Ectodermal cell (in vitro differentiated cells): ENCODE measurements around the gene SORL1-AS1.

Experiments
- H3K27ac ChIP-seq: 2 replicates; pipeline ENCODE4 v1.7.0; 2013; ENCODE audit warnings: mild to moderate bottlenecking, low read depth, low read length; ENCODE audit not compliant: insufficient read depth, poor library complexity, severe bottlenecking
- H3K27me3 ChIP-seq: 2 replicates; pipeline ENCODE4 v1.7.0; 2013; ENCODE audit warnings: mild to moderate bottlenecking, low read length; ENCODE audit not compliant: insufficient read depth, control insufficient read depth, poor library complexity, severe bottlenecking
- H3K36me3 ChIP-seq: one replicate; pipeline ENCODE4 v1.7.0; 2013; ENCODE audit warnings: low read length; ENCODE audit not compliant: control insufficient read depth, insufficient read depth
- H3K4me1 ChIP-seq: one replicate; pipeline ENCODE4 v1.7.0; 2013; ENCODE audit warnings: low read length; ENCODE audit not compliant: control insufficient read depth, insufficient read depth
- H3K4me3 ChIP-seq: 2 replicates; pipeline ENCODE4 v1.7.0; 2013; ENCODE audit warnings: low read depth, low read length, control low read depth; ENCODE audit not compliant: insufficient read depth
- H3K9me3 ChIP-seq: 2 replicates; pipeline ENCODE4 v1.7.0; 2013; ENCODE audit warnings: mild to moderate bottlenecking, low read length, moderate library complexity; ENCODE audit not compliant: control insufficient read depth
- WGBS, 2 experiments: methylation state at CpG; one replicate each; pipeline ENCODE4 v1.1.7; 2013; ENCODE audit warnings: missing lambda C conversion rate in 2 of 2; 5-methylcytosine and 5-hydroxymethylcytosine counted together

SORL1-AS1 gene

GRCh38 chr11:121463689-121464335 is 11.0 kb upstream of the SORL1-AS1 start:
- Histone ChIP-seq H3K27me3 (no peaks in the 10 kb centered on the region), H3K4me3 (no peak overlapping the region), H3K9me3 (no peaks in the 10 kb centered on the region), H3K27ac (no peak overlapping the region), H3K36me3 (no peaks in the 10 kb centered on the region), H3K4me1 (peaks cover 22% of the 10 kb centered on the region)
- WGBS, 2 experiments = 94% methylated on average over 6 of the region's 6 CpGs

GRCh38 chr11:121461843-121462242 is 9.1 kb upstream of the SORL1-AS1 start:
- H3K27ac ChIP-seq = no peak overlapping the region
- no peaks in the 10 kb centered on the region for H3K9me3 ChIP-seq
- peaks cover 12% of the 10 kb centered on the region for H3K4me1 ChIP-seq
- H3K27me3 ChIP-seq = no peaks in the 10 kb centered on the region
- 95 to 96% methylated on average over 7 of the region's 7 CpGs for WGBS, 2 experiments
- H3K4me3 ChIP-seq = no peak overlapping the region
- H3K36me3 ChIP-seq = no peaks in the 10 kb centered on the region

DNA sequence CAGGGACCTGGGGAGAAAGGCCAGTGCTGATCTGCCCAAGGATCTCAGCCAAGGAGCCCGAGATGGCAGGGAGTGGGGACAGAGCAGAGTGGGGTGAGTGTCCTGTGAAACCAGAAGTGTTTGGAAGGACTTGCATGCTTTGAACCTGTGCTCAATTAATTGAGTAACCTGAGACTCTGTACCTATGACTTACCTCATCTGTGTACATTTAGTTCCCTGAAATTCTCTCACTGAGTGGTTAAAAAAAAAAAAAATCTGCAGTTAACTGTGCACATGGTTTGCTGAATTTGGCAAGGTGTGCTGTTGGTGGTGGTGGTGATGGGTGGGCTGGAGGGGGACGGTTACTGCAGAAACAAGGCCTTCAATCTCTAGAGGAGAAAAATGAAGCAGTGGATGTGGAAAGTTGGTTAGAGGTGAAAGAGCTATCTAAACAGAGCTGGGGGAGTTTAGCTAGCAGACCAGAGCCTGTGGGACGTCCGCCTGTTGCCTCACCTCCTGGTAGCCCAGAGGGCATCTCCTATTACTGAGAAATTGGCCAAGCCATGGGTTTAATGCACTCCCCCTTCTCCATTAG is 8.3 kb upstream of the SORL1-AS1 start:
- Histone ChIP-seq H3K27ac (no peak overlapping the region), H3K4me1 (peaks cover 4% of the 10 kb centered on the region), H3K4me3 (no peak overlapping the region), H3K27me3 (no peaks in the 10 kb centered on the region), H3K36me3 (no peaks in the 10 kb centered on the region), H3K9me3 (no peaks in the 10 kb centered on the region)
- WGBS, 2 experiments = 86 to 89% methylated on average over 4 of the region's 4 CpGs

DNA sequence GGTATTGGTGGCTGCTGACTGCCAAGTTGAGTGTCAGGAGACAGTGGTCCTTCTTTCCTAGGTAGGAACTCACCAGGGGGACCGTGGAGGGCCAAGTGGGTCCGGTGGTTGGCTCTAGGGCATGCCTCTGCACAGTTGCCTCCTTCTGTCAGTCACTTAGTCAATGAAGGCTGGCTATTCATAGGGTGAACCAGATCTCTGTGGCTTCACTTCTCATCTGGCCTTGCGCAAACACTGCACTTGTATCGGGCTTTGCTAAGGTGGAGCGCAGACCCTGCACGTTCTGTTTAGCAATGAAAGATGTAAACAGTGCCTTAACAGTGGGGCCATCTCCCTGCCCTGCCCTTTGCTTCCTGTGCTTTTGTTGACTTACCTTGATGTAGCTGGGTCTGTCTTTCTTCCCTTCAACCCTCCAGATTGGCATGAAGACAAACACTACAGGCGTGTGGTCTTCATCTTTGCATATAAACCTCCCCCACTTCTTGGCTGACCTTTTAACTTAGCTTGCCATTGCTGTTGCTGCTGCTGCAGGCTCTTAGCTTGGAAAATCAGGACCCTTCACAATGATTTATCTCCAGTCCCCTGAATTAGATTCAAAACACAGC is 6.7 kb upstream of the SORL1-AS1 start:
- Histone ChIP-seq H3K4me3 (no peak overlapping the region), H3K27ac (no peak overlapping the region), H3K4me1 (no peaks in the 10 kb centered on the region), H3K9me3 (no peaks in the 10 kb centered on the region), H3K27me3 (no peaks in the 10 kb centered on the region), H3K36me3 (no peaks in the 10 kb centered on the region)
- WGBS, 2 experiments = 94 to 95% methylated on average over 7 of the region's 7 CpGs

DNA sequence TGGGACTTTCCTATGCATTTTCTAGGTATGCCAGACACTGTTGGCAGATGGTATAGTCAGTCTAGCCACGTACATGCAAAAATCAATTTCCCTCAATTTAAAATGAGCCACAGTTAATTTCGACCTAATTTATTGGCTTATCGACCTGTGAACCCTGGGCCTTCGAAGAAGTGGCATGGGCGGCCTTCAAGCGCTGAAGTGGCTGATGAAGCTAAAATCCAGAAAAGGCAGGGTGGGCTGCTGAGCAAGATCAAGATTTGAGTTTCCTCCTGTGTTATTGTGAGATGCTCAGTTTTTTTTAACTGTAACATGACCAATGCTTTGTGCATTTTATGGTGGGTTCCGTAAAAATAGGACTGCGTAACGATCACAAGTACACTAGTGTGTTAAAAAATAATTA is 5.8 kb upstream of the SORL1-AS1 start:
- 93 to 96% methylated on average over 9 of the region's 9 CpGs for WGBS, 2 experiments
- Histone ChIP-seq H3K27ac (no peak overlapping the region), H3K4me3 (no peak overlapping the region), H3K27me3 (no peaks in the 10 kb centered on the region), H3K9me3 (no peaks in the 10 kb centered on the region), H3K36me3 (no peaks in the 10 kb centered on the region), H3K4me1 (peaks cover 5% of the 10 kb centered on the region)

DNA sequence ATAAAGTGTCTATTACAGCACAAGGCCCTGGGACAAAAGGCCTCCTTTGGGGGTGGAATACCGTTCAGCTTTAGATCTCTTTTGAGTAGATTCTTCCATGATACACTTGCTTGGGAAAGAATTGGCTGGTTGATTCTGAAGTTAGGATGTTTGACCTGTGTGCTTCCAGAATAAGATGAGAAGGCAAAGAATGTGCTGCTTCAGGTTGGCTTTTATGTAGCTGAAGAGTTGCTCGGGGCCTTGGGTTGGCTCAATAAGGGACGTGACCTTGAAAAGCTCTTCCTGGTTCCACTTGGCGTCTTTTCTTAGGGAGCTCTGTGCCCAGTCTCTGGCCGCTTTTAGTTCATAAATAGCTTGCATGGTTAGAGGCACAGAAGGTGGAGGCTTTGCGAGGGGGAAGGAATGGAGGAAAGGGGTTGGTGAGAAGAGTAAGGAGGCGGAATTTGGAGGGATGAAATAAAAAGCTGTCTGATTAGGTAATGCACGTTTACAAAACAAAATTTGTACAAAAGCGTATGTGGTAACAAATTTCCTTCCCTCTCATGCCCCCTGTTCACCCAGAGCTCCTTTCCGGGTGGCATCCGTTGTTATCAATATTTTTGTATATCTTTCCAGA is 4.2 kb upstream of the SORL1-AS1 start:
- no peak overlapping the region for H3K27ac ChIP-seq
- H3K27me3 ChIP-seq = no peaks in the 10 kb centered on the region

DNA sequence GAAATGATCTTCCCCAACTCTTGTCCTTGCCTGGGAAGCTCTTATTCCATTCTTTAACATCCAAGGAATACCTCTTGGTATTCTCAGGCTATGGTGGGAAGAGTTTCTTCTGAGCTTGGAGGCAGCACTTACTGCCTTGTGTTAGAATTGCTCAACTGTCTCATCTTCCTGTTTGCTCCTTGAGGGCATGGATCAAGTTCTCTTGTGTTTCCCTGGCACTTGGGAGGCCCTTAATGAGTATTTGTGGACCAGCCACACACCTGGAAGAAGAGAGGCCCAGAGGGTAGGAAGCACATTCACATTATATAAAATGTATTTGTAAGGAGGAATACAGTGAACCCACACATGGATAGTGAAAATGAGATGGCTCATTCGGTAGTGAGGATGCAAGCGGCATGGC is 3.4 kb upstream of the SORL1-AS1 start:
- 98 to 99% methylated on average over 2 of the region's 2 CpGs for WGBS, 2 experiments
- H3K27ac ChIP-seq = no peak overlapping the region
- peaks cover 13% of the 10 kb centered on the region for H3K4me1 ChIP-seq
- no peaks in the 10 kb centered on the region for H3K27me3 ChIP-seq
- no peaks in the 10 kb centered on the region for H3K36me3 ChIP-seq
- H3K4me3 ChIP-seq = no peak overlapping the region
- no peaks in the 10 kb centered on the region for H3K9me3 ChIP-seq

More for the DNA sequence above, 4.2 kb upstream of the SORL1-AS1 start:
- Histone ChIP-seq H3K4me1 (peaks cover 13% of the 10 kb centered on the region), H3K36me3 (no peaks in the 10 kb centered on the region), H3K9me3 (no peaks in the 10 kb centered on the region), H3K4me3 (no peak overlapping the region)
- whole genome bisulfite sequencing, 2 experiments = 94 to 95% methylated on average over 10 to 11 of the region's 11 CpGs

DNA sequence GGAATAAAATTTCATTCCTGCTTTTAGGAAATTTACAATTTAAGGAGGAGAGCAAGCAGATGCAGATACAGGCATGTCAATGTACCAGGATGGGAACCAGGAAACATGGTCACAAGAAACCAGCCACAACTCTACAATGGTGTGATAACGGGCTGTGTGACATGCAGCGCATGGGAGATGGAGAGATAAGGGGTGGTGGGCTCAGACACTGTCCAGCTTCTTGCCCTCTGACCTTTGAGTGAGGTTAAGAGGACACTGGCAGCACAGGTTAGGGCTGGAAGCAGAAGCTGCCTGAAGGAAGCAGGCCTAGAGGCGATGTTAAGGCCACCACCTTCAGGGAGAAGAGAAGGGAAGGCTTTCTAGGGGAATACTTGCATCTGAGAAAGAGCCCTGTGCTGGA is 2.3 kb upstream of the SORL1-AS1 start:
- H3K4me1 ChIP-seq = peaks cover 13% of the 10 kb centered on the region

DNA sequence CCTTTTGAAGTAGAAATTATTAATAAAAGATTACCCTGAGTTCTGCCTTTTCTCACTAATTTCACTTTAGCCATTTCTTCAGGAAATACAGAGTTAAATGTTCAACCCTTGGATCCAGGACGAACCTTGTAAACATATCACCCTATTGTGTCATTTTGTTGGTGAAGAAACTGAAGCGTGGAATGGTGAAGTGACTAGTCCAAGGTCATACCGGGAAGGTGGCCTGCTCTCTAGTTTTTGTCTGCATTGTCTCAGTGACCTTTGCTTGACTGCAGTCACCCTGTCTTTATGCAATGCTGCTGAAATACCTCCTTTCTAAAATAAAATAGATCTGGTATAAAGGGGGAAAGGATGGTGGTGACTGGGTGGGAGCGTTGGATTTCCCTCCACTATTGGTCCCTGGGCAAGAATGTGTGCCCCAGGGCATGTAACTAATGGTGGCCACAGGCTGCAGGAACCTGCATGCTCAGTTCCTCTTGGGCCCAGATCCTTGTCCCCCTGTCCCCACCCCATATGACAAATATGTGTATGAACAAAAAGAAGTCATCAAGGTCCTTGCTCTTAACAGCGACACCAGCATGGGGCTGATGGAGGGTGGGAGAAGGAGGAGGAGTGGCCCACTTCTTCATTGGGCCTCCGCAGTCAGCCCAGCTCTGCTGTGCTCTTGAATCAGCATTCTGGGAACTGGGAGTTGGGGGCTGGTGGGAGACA is 977 bp upstream of the SORL1-AS1 start:
- no peaks in the 10 kb centered on the region for H3K9me3 ChIP-seq
- peaks cover 4% of the 10 kb centered on the region for H3K27me3 ChIP-seq
- WGBS, 2 experiments = 86 to 89% methylated on average over 6 of the region's 6 CpGs
- peaks cover 13% of the 10 kb centered on the region for H3K4me1 ChIP-seq
- peak overlapping the region; percentile 92 for H3K4me3 ChIP-seq
- H3K36me3 ChIP-seq = no peaks in the 10 kb centered on the region
- H3K27ac ChIP-seq = no peak overlapping the region

More for the DNA sequence above, 2.3 kb upstream of the SORL1-AS1 start:
- no peak overlapping the region for H3K4me3 ChIP-seq
- peaks cover 4% of the 10 kb centered on the region for H3K27me3 ChIP-seq
- H3K9me3 ChIP-seq = no peaks in the 10 kb centered on the region
- no peaks in the 10 kb centered on the region for H3K36me3 ChIP-seq
- WGBS, 2 experiments = 93 to 97% methylated on average over 3 of the region's 3 CpGs
- no peak overlapping the region for H3K27ac ChIP-seq
